Measurements from ENCODE around the gene AHCTF1. TPM values are rescaled to one million over a fixed set of nuclear protein-coding genes. Genes with fewer than 3 reads are reported as not detected.
"Not testable (repeated sequence)": the region's sequence is repeated elsewhere in the genome, so short reads cannot be mapped to it uniquely, and the experiment has no call there.

AHCTF1 gene
- total and polyA plus RNA-seq, 7 donors = 3.7 to 61.8 (median 35.7) TPM

GRCh38 chr1:246814890-246815289 lies 116.9 kb downstream of the AHCTF1 start:
- Histone ChIP-seq H3K27me3 (no peaks in the 10 kb centered on the region), H3K4me1 (no peaks in the 10 kb centered on the region), H3K9me3 (no peaks in the 10 kb centered on the region), H3K27ac (no peak overlapping the region), H3K4me3 (no peak overlapping the region), H3K36me3 (no peaks in the 10 kb centered on the region)
- intact Hi-C loops (cut with DNase I) = no loop called here
- no peak for DNase-seq
- 85 to 88% methylated on average over 13 of the region's 13 CpGs for WGBS, 2 donors
- no peak for TF ChIP-seq EP300 (IDR thresholded peaks at IDR 0.05)
- no peak for TF ChIP-seq POLR2A (IDR thresholded peaks at IDR 0.05)
- no peak for TF ChIP-seq CTCF (IDR thresholded peaks at IDR 0.05)
- TF ChIP-seq POLR2AphosphoS5 (IDR thresholded peaks at IDR 0.05) = no peak

- H3K36me3 ChIP-seq; intact Hi-C loops (cut with DNase I): not testable (repeated sequence)
Measured at GRCh38 chr1:246813325-246813724, 118.4 kb downstream of the AHCTF1 start.

GRCh38 chr1:246811985-246812384 lies 119.8 kb downstream of the AHCTF1 start:
- Histone ChIP-seq H3K9me3 (no peaks in the 10 kb centered on the region), H3K27me3 (no peaks in the 10 kb centered on the region), H3K27ac (no peak overlapping the region), H3K4me3 (no peak overlapping the region), H3K4me1 (no peaks in the 10 kb centered on the region), H3K36me3 (no peaks in the 10 kb centered on the region)
- 80 to 85% methylated on average over 3 of the region's 3 CpGs for WGBS, 2 donors
- no peak for DNase-seq
- intact Hi-C loops (cut with DNase I) = no loop called here
- TF ChIP-seq POLR2A (IDR thresholded peaks at IDR 0.05) = no peak

More at GRCh38 chr1:246813325-246813724, 118.4 kb downstream of the AHCTF1 start:
- not testable (repeated sequence) for H3K27me3 ChIP-seq, H3K9me3 ChIP-seq, H3K4me1 ChIP-seq, H3K27ac ChIP-seq, H3K4me3 ChIP-seq, DNase-seq
- WGBS, 2 donors = 90 to 92% methylated on average over 4 of the region's 4 CpGs

GRCh38 chr1:246809473-246809872 lies 122.3 kb downstream of the AHCTF1 start:
- Histone ChIP-seq H3K36me3 (no peaks in the 10 kb centered on the region), H3K27me3 (no peaks in the 10 kb centered on the region), H3K4me3 (no peak overlapping the region), H3K27ac (no peak overlapping the region), H3K4me1 (no peaks in the 10 kb centered on the region), H3K9me3 (no peaks in the 10 kb centered on the region)
- intact Hi-C loops (cut with DNase I) = no loop called here
- 96 to 97% methylated on average over 6 of the region's 6 CpGs for whole genome bisulfite sequencing, 2 donors
- DNase-seq = no peak
- no peak for TF ChIP-seq POLR2A (IDR thresholded peaks at IDR 0.05)
- TF ChIP-seq EP300 (IDR thresholded peaks at IDR 0.05) = no peak
- no peak for TF ChIP-seq POLR2AphosphoS5 (IDR thresholded peaks at IDR 0.05)
- TF ChIP-seq CTCF (IDR thresholded peaks at IDR 0.05) = no peak

- no peak overlapping the region for H3K27ac ChIP-seq
- H3K36me3 ChIP-seq = no peaks in the 10 kb centered on the region
- H3K4me3 ChIP-seq = no peak overlapping the region
- peaks cover 0 to 3% (median 0%) of the 10 kb centered on the region in 3 donors for H3K27me3 ChIP-seq
- DNase-seq = no peak
- no peaks in the 10 kb centered on the region for H3K4me1 ChIP-seq
- H3K9me3 ChIP-seq = no peaks in the 10 kb centered on the region
- no peak for TF ChIP-seq POLR2AphosphoS5 (IDR thresholded peaks at IDR 0.05)
- TF ChIP-seq EP300 (IDR thresholded peaks at IDR 0.05) = no peak
- TF ChIP-seq CTCF (IDR thresholded peaks at IDR 0.05) = no peak
- TF ChIP-seq POLR2A (IDR thresholded peaks at IDR 0.05) = no peak
- intact Hi-C loops (cut with DNase I) = no loop called here
- WGBS, 2 donors = 79 to 82% methylated on average over 10 of the region's 10 CpGs
Measured at GRCh38 chr1:246805135-246805716, 126.5 kb downstream of the AHCTF1 start.

GRCh38 chr1:246803883-246804282 lies 127.9 kb downstream of the AHCTF1 start:
- TF ChIP-seq POLR2AphosphoS5 (IDR thresholded peaks at IDR 0.05) (no peak), CTCF (IDR thresholded peaks at IDR 0.05) (no peak), POLR2A (IDR thresholded peaks at IDR 0.05) (no peak), EP300 (IDR thresholded peaks at IDR 0.05) (no peak)
- H3K4me1 ChIP-seq = no peaks in the 10 kb centered on the region
- intact Hi-C loops (cut with DNase I) = no loop called here
- no peaks in the 10 kb centered on the region for H3K9me3 ChIP-seq
- no peak overlapping the region for H3K4me3 ChIP-seq
- 32 to 80% methylated on average over 5 of the region's 5 CpGs for WGBS, 2 donors
- no peak overlapping the region for H3K27ac ChIP-seq
- peaks cover 0 to 6% (median 0%) of the 10 kb centered on the region in 3 donors for H3K27me3 ChIP-seq
- no peak for DNase-seq
- H3K36me3 ChIP-seq = no peaks in the 10 kb centered on the region

Measured in sigmoid colon (tissue), 7 donors.